Keratinocyte (primary cell): ENCODE results near the gene PSAP. TPM values are rescaled to one million over a fixed set of nuclear protein-coding genes. Genes with fewer than 3 reads are reported as not detected.

ENCODE experiments used
- DNase-seq: peaks from one replicate; pipeline ENCODE4 v3.0.0-alpha.2; 2011; ENCODE audit warnings: low read depth, missing footprints, low spot score
- FAIRE-seq: peaks from 2 replicates; lab custom pipeline; 2011; peaks lifted over from hg19 to GRCh38; lab: Jason Lieb, UNC
- H2AFZ ChIP-seq: 2 replicates; pipeline ENCODE4 v1.6.0; 2012; ENCODE audit warnings: low read length, control low read depth, inconsistent platforms; ENCODE audit not compliant: control insufficient read depth
- H3K27ac ChIP-seq: 2 replicates; pipeline ENCODE4 v1.5.1; 2011; ENCODE audit warnings: low read length; ENCODE audit not compliant: control insufficient read depth, insufficient read depth
- H3K27me3 ChIP-seq: 3 replicates; pipeline ENCODE4 v1.6.0; 2011; ENCODE audit warnings: low read length; ENCODE audit not compliant: control insufficient read depth, insufficient read depth; ENCODE audit errors: extremely low read depth
- H3K36me3 ChIP-seq, 2 experiments: 2 replicates in 1 of 2; 3 replicates in 1 of 2; pipeline ENCODE4 v1.5.1; 2011; ENCODE audit warnings: low read length in 2 of 2, mild to moderate bottlenecking in 1 of 2; ENCODE audit not compliant: control insufficient read depth in 2 of 2, insufficient read depth in 2 of 2; ENCODE audit errors: extremely low read depth in 1 of 2
- H3K4me1 ChIP-seq: 3 replicates; pipeline ENCODE4 v1.5.1; 2011; ENCODE audit warnings: low read length; ENCODE audit not compliant: control insufficient read depth, insufficient read depth; ENCODE audit errors: extremely low read depth
- H3K4me2 ChIP-seq: 3 replicates; pipeline ENCODE4 v1.6.0; 2011; ENCODE audit warnings: low read depth, low read length; ENCODE audit not compliant: control insufficient read depth, insufficient read depth; ENCODE audit errors: extremely low read depth
- H3K4me3 ChIP-seq, 3 experiments: fragments of 200-600 bp in 1 of 3; sonication (generic) in 1 of 3; 2 replicates in 2 of 3; 3 replicates in 1 of 3; pipeline ENCODE4 v1.5.1; 2011 to 2016; ENCODE audit warnings: low read length in 3 of 3, mild to moderate bottlenecking in 3 of 3, control low read depth in 2 of 3, inconsistent platforms in 1 of 3, low read depth in 1 of 3, mixed read lengths in 1 of 3, mixed run types in 1 of 3, moderate library complexity in 1 of 3; ENCODE audit not compliant: control insufficient read depth in 2 of 3, insufficient read depth in 2 of 3; ENCODE audit errors: extremely low read depth in 1 of 3
- H3K79me2 ChIP-seq: 2 replicates; pipeline ENCODE4 v1.6.0; 2012; ENCODE audit warnings: low read length; ENCODE audit not compliant: control insufficient read depth, insufficient read depth
- H3K9ac ChIP-seq: 3 replicates; pipeline ENCODE4 v1.6.0; 2011; ENCODE audit warnings: low read length; ENCODE audit not compliant: control insufficient read depth, insufficient read depth; ENCODE audit errors: extremely low read depth
- H3K9me1 ChIP-seq: 3 replicates; pipeline ENCODE4 v1.6.0; 2011; ENCODE audit warnings: low read length; ENCODE audit not compliant: control insufficient read depth, insufficient read depth; ENCODE audit errors: extremely low read depth
- H3K9me3 ChIP-seq: 2 replicates; pipeline ENCODE4 v1.5.1; 2012; ENCODE audit warnings: low read depth, low read length; ENCODE audit not compliant: control insufficient read depth
- H4K20me1 ChIP-seq: 3 replicates; pipeline ENCODE4 v1.6.0; 2011; ENCODE audit warnings: low read length; ENCODE audit not compliant: control insufficient read depth, insufficient read depth; ENCODE audit errors: extremely low read depth
- EZH2 ChIP-seq: IDR thresholded peaks from one replicate; pipeline ENCODE4 v1.6.1; 2012; ENCODE audit warnings: inconsistent platforms, mild to moderate bottlenecking, low read length, moderate library complexity
- dilution Hi-C: fragments of 300-500 bp; cut with MboI; formaldehyde crosslinking; loops from one replicate; pipeline ENCODE4 v1.7.0; 2020; ENCODE audit warnings: low sequenced_read_pairs; ENCODE audit not compliant: extremely low pct_ligation_motif_present
- polyA plus RNA-seq, 5 experiments: library from polyadenylated mRNA; depleted of rRNA in 3 of 5; stranded (reverse) in 3 of 5; stranded (forward) in 1 of 5; unstranded in 1 of 5; fragments of >200 nt; gene quantifications; 1 replicate in 1 of 5; 2 replicates in 3 of 5; 3 replicates in 1 of 5; pipeline versions ENCODE4 v1.2.1 to v1.2.3, GENCODE V29; 2011 to 2012; ENCODE audit warnings: missing spikeins in 2 of 5, low read depth in 1 of 5, low replicate concordance in 1 of 5
- TF ChIP-seq, protein P1 (sequence below), 3 experiments: IDR thresholded peaks in 1 of 3; conservative IDR thresholded peaks in 1 of 3; optimal IDR thresholded peaks in 1 of 3; 2 replicates in 2 of 3; 3 replicates in 1 of 3; pipeline versions ENCODE3 to v1.5.1; 2011; ENCODE audit warnings: low read length in 3 of 3, mild to moderate bottlenecking in 3 of 3, moderate library complexity in 2 of 3, control low read depth in 1 of 3, inconsistent platforms in 1 of 3; ENCODE audit not compliant: insufficient read depth in 2 of 3; ENCODE audit errors: extremely low read depth in 1 of 3

The PSAP gene
- polyA plus RNA-seq, 1 donor (not counting 4 experiments of a cell fraction or from before 2014, with no cell fraction given) = 1,075 TPM

DNA sequence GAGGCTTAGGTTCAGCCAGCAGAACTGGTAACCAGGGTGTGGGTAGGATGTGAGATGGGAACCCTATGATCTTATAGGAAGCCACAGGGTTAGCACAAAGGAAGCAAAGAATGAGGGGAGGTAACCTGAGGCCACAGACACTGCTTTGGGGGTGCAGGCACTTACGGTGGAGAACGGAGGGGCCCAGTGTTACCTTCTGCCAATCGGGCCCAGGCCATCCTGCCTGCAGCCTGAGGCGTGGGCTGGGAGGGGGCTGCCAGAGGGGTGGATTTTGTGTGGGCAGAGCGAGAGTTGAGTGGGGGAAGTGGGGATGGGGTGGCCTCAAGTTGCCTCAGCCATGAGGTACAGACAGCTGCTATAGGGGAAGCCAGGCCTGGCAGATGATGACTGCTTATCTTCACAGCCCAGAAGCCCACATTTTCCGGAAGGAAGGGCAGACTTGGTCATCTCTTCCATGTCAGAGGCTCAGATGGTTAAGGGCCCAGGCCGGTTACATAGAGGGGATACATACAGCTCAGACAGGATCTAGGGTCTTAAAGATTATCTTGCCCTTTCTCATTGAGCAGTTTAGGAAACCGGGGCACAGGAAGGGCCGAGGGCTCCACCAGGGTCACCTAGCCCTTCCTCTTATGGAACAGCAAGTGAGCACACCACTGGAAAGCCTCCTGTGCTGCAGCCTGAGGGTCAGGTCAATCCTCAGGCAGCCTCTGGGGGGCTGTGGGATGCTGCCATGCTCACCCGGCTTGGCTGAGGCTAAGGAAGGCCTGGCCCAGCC lies 53.3 kb downstream of the PSAP start:
- Histone ChIP-seq H3K4me2 (no peak overlapping the region), H3K4me3 (no peak overlapping the region), H3K9me1 (no peaks in the 10 kb centered on the region), H4K20me1 (peaks cover 2% of the 10 kb centered on the region), H3K36me3 (no peaks in the 10 kb centered on the region), H3K79me2 (no peaks in the 10 kb centered on the region), H3K27me3 (peaks cover 6% of the 10 kb centered on the region), H3K27ac (no peak overlapping the region), H3K9me3 (no peaks in the 10 kb centered on the region), H3K9ac (no peak overlapping the region), H2AFZ (no peak overlapping the region), H3K4me1 (no peaks in the 10 kb centered on the region)
- no peak for FAIRE-seq
- DNase-seq = no peak
- TF ChIP-seq EZH2 = no peak
- TF ChIP-seq, protein P1, sequence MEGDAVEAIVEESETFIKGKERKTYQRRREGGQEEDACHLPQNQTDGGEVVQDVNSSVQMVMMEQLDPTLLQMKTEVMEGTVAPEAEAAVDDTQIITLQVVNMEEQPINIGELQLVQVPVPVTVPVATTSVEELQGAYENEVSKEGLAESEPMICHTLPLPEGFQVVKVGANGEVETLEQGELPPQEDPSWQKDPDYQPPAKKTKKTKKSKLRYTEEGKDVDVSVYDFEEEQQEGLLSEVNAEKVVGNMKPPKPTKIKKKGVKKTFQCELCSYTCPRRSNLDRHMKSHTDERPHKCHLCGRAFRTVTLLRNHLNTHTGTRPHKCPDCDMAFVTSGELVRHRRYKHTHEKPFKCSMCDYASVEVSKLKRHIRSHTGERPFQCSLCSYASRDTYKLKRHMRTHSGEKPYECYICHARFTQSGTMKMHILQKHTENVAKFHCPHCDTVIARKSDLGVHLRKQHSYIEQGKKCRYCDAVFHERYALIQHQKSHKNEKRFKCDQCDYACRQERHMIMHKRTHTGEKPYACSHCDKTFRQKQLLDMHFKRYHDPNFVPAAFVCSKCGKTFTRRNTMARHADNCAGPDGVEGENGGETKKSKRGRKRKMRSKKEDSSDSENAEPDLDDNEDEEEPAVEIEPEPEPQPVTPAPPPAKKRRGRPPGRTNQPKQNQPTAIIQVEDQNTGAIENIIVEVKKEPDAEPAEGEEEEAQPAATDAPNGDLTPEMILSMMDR (optimal IDR thresholded peaks at IDR 0.05 in 1 of 3, IDR thresholded peaks at IDR 0.05 in 1 of 3, conservative IDR thresholded peaks at IDR 0.05 in 1 of 3; ENCODE audit: extremely low read depth in 1 of 3, insufficient read depth in 2 of 3, low read length in 3 of 3) = no peak
- dilution Hi-C loops = no loop called here

DNA sequence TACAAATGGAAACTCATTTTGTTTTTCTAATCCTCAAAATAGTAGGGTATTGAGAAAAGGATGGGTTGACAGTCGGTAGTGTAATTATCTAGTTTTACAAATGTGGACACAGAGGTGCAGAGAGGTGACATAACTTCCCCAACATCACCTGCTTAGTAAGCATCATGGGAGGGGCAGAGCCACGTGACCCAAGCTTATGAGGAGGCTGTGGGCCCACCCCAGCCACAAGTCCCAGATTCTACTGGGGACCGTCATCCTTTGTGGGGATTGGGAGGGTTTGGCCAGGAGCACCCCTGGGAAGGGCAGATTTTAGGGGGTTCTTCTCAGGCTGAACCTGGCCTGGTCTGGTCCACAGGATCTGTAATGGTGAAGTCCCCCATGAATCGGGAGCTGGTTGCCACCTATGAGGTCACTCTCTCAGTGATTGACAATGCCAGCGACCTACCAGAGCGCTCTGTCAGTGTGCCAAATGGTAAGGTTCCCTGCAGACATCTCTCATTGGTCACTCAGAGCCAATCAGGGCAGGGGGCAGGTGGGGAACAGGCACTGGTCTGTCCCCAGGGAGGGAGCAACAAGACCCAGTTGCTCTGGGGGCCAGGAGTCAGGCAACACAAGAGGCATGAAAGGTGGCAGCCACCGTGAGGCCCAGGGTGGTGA lies 54.2 kb downstream of the PSAP start:
- Histone ChIP-seq H2AFZ (no peak overlapping the region), H3K9me1 (no peaks in the 10 kb centered on the region), H3K9ac (no peak overlapping the region), H3K9me3 (no peaks in the 10 kb centered on the region), H3K4me1 (no peaks in the 10 kb centered on the region), H3K79me2 (no peaks in the 10 kb centered on the region), H3K4me2 (no peak overlapping the region), H3K27me3 (peaks cover 6% of the 10 kb centered on the region), H3K4me3 (no peak overlapping the region), H3K36me3 (no peaks in the 10 kb centered on the region), H4K20me1 (peaks cover 2% of the 10 kb centered on the region), H3K27ac (no peak overlapping the region)
- dilution Hi-C loops = no loop called here
- FAIRE-seq (no peak), DNase-seq (no peak)
- TF ChIP-seq EZH2 = no peak
- TF ChIP-seq, protein P1 (optimal IDR thresholded peaks at IDR 0.05 in 1 of 3, IDR thresholded peaks at IDR 0.05 in 1 of 3, conservative IDR thresholded peaks at IDR 0.05 in 1 of 3; ENCODE audit: extremely low read depth in 1 of 3, insufficient read depth in 2 of 3, low read length in 3 of 3) = no peak
